Activated CD4-positive, alpha-beta T cell treated with anti-CD3 and anti-CD28 coated beads, Interleukin-2, amount 50 U/mL, for 1 hour (primary cell): ENCODE measurements around the gene FGF12.
"Not testable (repeated sequence)": the region's sequence is repeated elsewhere in the genome, so short reads cannot be mapped to it uniquely, and the experiment has no call there.

Experiments
- DNase-seq: peaks from one replicate; pipeline ENCODE4 v3.0.0-alpha.2; 2020

The FGF12 gene

GRCh38 chr3:192727032-192727847 is at the start of gene FGF12:
Gene FGF12, minus strand, starts transcription at chr3:192727541.
- DNase-seq, result no peak

DNA sequence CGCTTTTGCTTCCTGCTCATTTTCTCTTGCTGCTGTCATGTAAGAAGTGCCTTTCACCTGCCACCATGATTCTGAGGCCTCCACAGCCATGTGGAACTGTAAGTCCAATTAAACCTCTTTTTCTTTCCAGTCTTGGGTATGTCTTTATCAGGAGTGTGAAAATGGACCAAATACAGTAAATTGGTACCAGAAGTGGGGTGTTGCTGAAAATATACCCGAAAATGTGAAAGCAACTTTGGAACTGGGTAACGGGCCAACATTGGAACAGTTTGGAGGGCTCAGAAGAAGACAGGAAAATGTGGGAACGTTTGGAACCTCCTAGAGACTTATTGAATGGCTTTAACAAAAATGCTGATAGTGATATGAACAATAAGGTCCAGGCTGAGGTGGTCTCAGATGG is 47.0 kb upstream of the FGF12 start:
- not testable (repeated sequence) for DNase-seq

DNA sequence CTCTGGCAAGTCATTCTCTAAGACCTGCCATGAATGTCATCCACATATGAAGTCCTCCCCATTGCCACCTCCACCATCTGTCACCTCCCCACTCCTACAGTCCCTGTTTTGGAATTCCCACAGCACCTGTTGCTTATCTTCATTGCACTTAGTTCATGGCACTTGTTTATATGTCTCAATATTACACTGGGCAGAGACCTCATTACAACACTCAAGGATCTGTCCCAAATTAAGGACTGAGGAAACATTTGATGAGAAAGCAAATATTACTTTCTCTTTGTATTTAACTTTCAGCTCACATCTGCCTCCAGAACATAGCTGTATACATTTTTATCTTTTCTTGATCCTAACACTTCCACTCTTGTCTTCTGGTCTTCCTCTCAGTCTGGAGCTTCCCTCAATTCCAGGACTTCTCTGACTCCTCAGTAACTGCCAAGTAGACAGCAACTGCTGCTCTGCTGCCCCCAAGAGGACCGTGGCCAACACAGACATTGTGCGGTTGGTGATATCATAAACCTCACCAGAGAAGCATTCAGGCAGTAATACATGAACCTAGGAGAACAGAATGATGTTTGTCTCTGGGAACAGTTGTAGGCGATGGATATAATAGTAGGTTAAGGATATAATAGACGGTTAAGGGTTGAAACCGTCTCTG is 45.0 kb upstream of the FGF12 start:
- DNase-seq, result no peak

DNA sequence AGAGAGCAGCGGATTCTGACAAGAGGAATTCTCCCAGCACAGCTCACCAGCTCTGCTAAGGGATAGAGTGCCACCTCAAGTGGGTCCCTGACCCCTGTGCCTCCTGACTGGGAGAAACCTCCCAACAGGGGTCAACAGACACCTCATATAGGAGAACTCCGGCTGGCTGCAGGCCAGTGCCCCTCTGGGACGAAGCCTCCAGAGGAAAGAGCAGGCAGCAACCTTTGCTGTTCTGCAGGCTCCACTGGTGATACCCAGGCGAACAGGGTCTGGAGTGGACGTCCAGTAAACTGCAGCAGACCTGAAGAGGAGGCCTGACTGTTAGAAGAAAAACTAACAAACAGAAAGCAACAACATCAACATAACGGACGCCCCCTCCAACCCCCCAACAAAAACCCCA is 31.3 kb upstream of the FGF12 start:
- no peak for DNase-seq

DNA sequence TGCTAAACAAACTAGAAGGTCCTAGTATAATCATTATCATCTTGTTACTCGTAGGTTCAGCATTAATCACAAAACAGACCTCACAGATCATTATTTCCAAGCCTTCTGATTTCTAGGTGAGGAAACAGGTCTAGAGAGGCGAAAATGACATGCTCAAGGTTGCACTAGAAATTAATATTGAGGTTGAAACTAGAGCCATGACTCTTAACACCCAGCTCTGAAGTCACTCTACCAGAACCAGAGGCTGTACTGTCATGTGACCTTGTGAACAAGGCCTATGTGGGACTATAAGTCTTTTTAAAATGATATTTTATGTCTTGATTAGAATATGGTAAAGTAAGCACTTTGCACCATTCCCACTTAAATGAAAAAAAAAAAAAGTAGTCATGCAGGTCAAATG is 23.8 kb upstream of the FGF12 start:
- DNase-seq, result no peak

- no peak for DNase-seq
Measured at GRCh38 chr3:192750201-192750600, 22.9 kb upstream of the FGF12 start.

DNA sequence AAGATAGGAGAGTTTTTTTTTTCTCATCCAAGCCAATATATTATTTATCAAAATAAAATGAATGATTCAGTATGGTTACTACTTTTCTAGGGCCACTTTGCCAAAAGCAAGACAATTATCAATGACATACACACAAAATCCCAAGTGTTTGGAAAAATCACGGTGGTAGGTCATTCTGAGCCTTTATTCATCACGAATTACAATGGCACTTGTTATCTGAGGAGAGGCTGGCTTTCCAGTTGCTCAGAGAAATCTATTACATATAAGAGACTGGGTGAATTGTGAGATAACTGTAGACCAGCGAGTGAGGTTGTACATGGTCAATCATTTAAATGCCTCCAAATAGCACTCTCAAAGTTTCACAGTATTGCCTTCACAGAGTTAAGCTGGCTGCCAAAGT is 20.4 kb upstream of the FGF12 start:
- no peak for DNase-seq

GRCh38 chr3:192747145-192747544 is 19.8 kb upstream of the FGF12 start:
- DNase-seq, result no peak

GRCh38 chr3:192745150-192745549 is 17.8 kb upstream of the FGF12 start:
- DNase-seq, result no peak

DNA sequence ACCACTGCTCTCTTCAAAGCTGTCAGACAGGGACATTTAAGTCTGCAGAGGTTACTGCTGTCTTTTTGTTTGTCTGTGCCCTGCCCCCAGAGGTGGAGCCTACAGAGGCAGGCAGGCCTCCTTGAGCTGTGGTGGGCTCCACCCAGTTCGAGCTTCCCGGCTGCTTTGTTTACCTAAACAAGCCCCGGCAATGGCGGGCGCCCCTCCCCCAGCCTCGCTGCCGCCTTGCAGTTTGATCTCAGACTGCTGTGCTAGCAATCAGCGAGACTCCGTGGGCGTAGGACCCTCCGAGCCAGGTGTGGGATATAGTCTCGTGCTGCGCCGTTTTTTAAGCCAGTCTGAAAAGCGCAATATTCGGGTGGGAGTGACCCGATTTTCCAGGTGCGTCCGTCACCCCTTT is 17.3 kb upstream of the FGF12 start:
- DNase-seq, result not testable (repeated sequence)

DNA sequence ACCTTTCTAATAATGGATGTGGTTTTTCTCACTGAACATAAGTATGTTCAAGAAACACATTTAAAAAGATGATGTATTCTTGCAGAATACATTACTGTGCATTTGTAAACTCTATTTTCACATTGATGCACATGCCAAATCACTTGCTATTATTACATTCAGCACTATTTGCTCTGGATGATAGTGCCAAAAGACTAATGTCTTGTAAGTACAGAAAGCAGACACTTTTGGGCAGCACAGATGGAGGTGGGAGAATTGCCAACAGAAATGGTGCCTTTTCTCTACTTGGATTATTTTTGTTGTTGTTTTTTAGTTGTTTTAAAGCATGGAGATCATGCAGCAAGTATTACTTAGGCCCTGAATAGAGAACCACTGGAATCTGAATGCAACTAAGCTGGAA is 10.2 kb upstream of the FGF12 start:
- no peak for DNase-seq

DNA sequence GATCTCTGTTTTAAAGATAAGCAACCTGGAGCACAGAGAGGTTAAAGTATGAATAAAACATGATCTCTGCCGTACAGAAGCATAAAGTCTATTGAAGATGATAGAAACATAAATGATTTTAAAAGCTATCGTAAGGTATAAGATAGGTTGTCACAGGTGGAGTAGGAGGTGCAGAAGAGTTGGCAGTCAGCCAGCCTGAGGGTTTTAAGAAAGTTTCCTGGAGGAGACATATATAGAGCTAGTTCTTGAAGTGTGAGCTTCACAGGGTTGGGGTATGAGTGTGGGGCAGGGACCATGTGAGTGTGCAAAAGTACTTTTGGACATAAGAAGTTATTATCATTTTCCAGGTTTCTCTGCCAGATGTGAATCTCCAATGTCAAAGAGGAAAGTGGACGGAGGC is 3.9 kb upstream of the FGF12 start:
- DNase-seq, result no peak

- DNase-seq, result no peak
Measured at GRCh38 chr3:192726385-192726784, 956 bp downstream of the FGF12 start.

DNA sequence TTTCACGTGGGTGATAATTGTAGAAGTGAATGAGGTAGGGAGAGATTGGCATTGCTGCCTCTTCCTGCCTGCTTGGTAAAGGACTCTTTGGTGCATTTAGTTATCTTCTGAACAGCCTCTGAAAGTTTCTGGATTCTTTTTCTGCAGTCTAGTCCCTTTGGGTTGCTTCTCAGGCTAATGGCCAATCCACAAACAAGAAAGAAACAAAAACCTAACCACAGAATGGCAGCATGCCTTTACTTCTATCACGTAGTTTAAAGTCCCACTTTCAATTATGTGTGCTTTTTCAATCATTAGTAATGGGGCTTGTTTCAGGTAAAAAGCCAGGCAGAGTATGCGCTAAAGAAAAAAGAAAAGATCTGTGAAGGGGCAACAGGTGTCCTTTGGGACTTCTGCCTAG is 7.4 kb downstream of the FGF12 start:
- no peak for DNase-seq

GRCh38 chr3:192718156-192718555 is 9.2 kb downstream of the FGF12 start:
- DNase-seq, result no peak

DNA sequence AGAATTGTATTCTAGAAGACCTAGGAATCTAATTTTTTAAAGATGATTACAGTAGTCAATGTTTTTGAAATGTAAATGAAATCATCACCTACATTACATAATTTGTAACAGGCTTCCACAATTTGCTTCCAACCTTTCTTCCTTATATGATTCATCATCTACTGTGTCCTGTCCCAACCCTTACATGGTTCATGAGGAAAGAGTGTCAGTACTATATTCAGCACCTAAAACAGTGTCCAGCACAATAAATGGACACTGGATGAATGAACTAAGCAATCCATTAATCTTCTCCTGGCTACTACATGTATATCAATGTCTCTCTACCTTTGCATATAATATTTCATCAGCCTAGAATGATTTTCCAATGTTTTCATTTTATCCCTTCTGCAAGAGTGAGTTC is 12.2 kb downstream of the FGF12 start:
- DNase-seq, result no peak

DNA sequence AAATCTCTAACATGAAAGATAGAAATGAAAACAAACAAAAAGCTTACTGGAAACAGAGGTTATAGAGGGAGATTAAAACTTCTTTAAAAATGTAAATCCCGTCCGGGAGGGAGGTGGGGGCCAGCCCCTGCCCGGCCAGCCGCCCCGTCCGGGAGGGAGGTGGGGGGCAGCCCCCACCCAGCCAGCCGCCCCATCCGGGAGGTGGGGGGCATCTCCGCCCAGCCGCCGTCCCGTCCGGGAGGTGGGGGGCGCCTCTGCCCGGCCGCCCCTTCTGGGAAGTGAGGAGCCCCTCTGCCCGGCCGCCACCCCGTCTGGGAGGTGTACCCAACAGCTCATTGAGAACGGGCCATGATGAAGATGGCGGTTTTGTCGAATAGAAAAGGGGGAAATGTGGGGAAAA is 16.2 kb downstream of the FGF12 start:
- not testable (repeated sequence) for DNase-seq

DNA sequence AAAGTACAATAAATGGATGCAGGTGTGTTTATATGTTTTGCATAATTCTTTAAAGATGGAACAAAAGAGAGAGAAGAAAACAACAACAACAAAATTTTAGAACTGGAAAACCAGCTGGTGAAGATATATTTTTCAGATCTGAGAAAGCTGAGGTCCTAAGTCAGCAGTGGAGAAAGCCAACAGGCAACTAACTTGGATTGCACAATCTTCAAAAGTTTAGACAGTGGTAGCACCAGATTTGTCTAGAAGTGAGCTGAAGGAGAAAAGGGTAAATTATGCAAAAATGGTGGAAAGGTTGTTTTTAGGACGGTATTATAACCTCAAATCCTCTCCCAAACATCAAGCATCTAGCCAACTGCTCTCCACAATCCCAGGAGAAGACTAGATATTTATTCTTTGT is 17.0 kb downstream of the FGF12 start:
- no peak for DNase-seq

DNA sequence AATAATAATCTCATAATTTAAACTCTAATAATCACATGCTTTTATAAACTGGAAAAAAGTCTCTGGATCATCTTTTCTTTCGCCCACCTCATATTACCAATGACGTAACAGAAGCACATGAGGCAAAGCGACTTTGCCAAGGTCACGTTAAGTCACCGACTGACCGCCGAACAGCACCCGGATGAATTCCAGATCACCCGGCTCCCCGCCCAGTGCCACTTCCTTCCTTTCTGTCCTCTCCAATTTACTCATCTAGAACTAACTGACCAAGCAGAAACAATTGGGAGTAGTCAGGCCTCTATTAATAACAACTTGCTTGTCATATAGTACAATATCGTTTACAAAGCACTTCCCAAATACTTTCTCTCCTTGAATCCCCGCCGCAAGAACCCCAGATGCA is 21.1 kb downstream of the FGF12 start:
- DNase-seq, result no peak

DNA sequence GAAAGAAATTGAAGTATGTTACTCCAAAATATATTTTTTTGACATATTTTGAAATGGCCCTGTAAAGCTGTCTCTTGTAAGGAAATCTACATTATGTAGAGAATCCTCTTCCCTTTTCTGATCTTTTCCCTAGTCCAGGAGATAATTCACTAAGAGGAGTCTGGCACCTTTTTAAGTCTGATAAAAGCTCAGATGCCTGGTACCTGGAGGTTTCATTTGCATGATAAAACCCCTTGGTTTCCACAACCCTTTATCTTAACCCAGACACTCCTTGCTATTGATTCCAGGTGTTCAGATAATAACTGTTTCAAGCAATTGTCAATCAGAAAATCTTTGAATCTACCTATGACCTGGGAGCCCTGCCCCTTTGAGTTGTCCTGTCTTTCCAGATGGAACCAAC is 26.5 kb downstream of the FGF12 start:
- no peak for DNase-seq

- no peak for DNase-seq
Measured at GRCh38 chr3:192696943-192697587, 30.3 kb downstream of the FGF12 start.

DNA sequence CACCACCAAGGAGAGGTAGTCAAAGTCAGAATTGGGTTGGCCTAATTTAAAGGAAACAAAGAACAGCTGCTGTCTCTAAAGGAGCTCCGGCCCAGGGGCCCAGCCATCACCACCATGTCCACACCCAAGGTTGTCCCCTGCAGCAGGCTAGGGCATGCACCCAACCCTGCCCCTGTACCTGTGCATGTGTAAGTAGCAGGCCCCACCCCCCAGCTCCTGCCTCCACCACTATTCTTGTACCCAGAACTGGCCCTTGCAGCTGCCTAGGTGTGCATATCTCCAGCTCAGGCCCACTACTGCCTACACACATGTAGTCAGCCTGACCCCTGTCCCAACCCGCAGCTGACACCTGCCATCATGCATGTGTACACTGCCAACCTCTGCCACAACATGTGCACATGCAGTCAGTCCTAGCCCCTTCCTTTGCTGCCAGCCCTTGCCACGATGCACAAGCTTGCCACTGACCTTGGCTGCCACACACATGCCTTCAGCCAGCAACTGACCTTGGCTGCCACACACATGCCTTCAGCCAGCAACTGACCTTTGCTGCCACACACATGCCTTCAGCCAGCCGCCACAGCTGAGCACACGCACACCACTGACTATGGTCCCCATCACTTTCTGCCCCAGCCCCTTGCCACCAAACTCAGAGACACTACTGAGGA is 39.7 kb downstream of the FGF12 start:
- DNase-seq, result no peak

DNA sequence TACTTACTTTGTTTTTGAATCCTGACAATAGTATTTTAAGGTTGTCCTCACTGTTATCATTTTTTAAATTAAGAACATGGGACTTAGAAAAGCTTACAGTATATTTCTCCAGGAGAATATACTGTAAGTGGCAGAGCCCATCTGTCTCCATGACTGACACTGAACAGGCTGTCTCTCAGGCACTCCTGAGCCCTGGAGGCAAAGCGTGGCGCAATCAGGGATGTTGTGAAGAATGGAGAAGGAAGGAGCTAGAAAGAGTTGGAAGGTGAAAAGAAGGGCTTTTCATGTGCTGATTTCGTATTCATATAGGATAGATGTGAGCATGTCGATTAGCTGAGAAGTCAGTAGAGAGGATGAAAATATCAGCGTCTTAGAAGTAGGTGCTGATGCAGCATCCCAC is 41.5 kb downstream of the FGF12 start:
- DNase-seq, result no peak

DNA sequence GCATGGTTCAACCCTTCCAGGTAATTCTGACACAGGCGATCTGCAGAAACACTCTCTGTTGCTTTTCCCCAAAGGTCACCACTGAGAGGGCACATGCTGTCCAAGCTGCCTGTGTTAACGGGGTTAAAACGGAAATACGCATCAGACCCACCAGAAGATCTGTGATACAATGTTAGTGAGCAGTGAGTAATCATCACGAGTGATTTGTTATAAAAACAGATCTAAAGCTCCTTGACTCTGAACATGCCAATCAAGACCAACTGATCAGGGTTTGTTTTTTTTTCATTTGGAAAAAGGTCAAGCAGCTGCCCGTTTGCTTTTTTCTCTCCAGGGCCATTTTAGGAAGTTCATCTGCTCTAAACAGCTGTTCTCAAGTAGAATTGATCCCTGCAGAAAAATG is 43.2 kb downstream of the FGF12 start:
- DNase-seq, result no peak
